Left hindlimb (tissue), 1 donor: ENCODE results near the gene ZFAND5.

ENCODE experiments used
- DNase-seq: peaks from one replicate; pipeline ENCODE4 v3.0.0-alpha.2; 2018

Gene ZFAND5

GRCh38 chr9:72322259-72322658 lies 42.7 kb downstream of the ZFAND5 start:
- DNase-seq = no peak

GRCh38 chr9:72315510-72316311 lies 49.3 kb downstream of the ZFAND5 start:
- peak; percentile 45 for DNase-seq

GRCh38 chr9:72315089-72315509 lies 49.9 kb downstream of the ZFAND5 start:
- peak; percentile 77 for DNase-seq

- no peak for DNase-seq
These were observed 51.5 kb downstream of the ZFAND5 start for GRCh38 chr9:72313507-72313906.

- no peak for DNase-seq
These were observed 52.5 kb downstream of the ZFAND5 start for GRCh38 chr9:72312386-72312987.

- DNase-seq = no peak
These were observed 55.5 kb downstream of the ZFAND5 start for GRCh38 chr9:72309364-72310133.

- DNase-seq = no peak
These were observed 58.2 kb downstream of the ZFAND5 start for GRCh38 chr9:72306761-72307160.

GRCh38 chr9:72305707-72306106 lies 59.3 kb downstream of the ZFAND5 start:
- DNase-seq = no peak

- peak; percentile 88 for DNase-seq
These were observed 59.9 kb downstream of the ZFAND5 start for GRCh38 chr9:72305102-72305546.

GRCh38 chr9:72304538-72304937 lies 60.5 kb downstream of the ZFAND5 start:
- DNase-seq = no peak
